ENCODE data around the gene C13orf42.
A peak's percentile ranks its signal among the peaks of the same experiment; 100 is the strongest.
"Not testable (repeated sequence)": the region's sequence is repeated elsewhere in the genome, so short reads cannot be mapped to it uniquely, and the experiment has no call there.

Gene C13orf42

GRCh38 chr13:51111174-51111573, at the start of gene C13orf42:
C13orf42 (minus strand) TSS chr13:51111274; CDS start chr13:51111209, 65 bp downstream.
- DNase-seq, result no peak

GRCh38 chr13:51158880-51159518, 47.9 kb upstream of the C13orf42 start:
- DNase-seq, result no peak

- no peak for DNase-seq
These were observed 47.3 kb upstream of the C13orf42 start for GRCh38 chr13:51158365-51158764.

GRCh38 chr13:51156648-51157047, 45.6 kb upstream of the C13orf42 start:
- no peak for DNase-seq

GRCh38 chr13:51155776-51156515, 44.9 kb upstream of the C13orf42 start:
- no peak for DNase-seq

- DNase-seq, result no peak
These were observed 44.1 kb upstream of the C13orf42 start for GRCh38 chr13:51155161-51155560.

- peak; percentile 16 for DNase-seq
These were observed 43.0 kb upstream of the C13orf42 start for GRCh38 chr13:51154029-51154555.

- no peak for DNase-seq
These were observed 42.5 kb upstream of the C13orf42 start for GRCh38 chr13:51153527-51153926.

GRCh38 chr13:51152701-51153100, 41.6 kb upstream of the C13orf42 start:
- DNase-seq, result no peak

- DNase-seq, result no peak
These were observed 40.4 kb upstream of the C13orf42 start for GRCh38 chr13:51151463-51151862.

GRCh38 chr13:51148952-51149573, 38.0 kb upstream of the C13orf42 start:
- DNase-seq, result no peak

- no peak for DNase-seq
These were observed 37.3 kb upstream of the C13orf42 start for GRCh38 chr13:51148223-51148951.

GRCh38 chr13:51147732-51148131, 36.7 kb upstream of the C13orf42 start:
- DNase-seq, result no peak

- no peak for DNase-seq
These were observed 35.6 kb upstream of the C13orf42 start for GRCh38 chr13:51146667-51147066.

GRCh38 chr13:51137250-51137649, 26.2 kb upstream of the C13orf42 start:
- DNase-seq, result no peak

GRCh38 chr13:51136276-51136980, 25.4 kb upstream of the C13orf42 start:
- no peak for DNase-seq

- no peak for DNase-seq
These were observed 23.8 kb upstream of the C13orf42 start for GRCh38 chr13:51134763-51135365.

- DNase-seq, result peak; percentile 7
These were observed 19.3 kb upstream of the C13orf42 start for GRCh38 chr13:51130348-51130747.

- peak; percentile 8 for DNase-seq
These were observed 14.6 kb upstream of the C13orf42 start for GRCh38 chr13:51125495-51126226.

- no peak for DNase-seq
These were observed 11.9 kb upstream of the C13orf42 start for GRCh38 chr13:51122868-51123566.

- DNase-seq, result not testable (repeated sequence)
These were observed 9.8 kb upstream of the C13orf42 start for GRCh38 chr13:51120873-51121272.
